NCI-H187 treated with DMSO at 0.1 percent for 48 hours (cell line): ENCODE data around the gene ACSS1.

ENCODE experiments used
- DNase-seq: peaks from one replicate; lab custom pipeline; 2025; lab: John Stamatoyannopoulos, UW

ACSS1 gene

GRCh38 chr20:24970754-24971153, 87.2 kb downstream of the ACSS1 start:
- no peak for DNase-seq

DNA sequence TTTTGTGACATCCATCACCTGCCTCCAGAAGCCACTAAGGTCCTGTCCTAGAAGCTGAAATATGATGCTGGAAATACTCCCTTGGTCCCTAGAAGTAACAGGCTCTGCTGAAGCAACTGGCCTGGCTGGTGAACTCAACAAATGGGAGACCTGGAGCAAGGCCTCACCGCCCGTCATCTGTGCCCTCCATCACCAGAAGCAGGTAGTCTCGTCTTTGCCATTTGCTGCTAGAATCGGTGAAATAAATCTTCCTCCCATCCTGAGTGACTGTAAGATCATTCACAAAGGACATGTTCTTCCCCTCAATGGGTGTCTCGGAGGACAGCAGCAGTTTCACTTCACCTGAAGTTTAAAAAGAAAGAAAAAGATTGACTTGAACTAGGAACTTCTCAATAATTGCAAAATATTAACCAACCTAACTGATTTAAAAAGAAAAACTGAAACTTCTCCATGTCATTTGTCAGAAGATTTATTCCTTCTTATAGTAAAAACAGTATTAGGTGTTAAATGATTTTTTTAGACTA, 87.8 kb downstream of the ACSS1 start:
- DNase-seq: no peak

- no peak for DNase-seq
Observed at GRCh38 chr20:24969186-24970029, 88.5 kb downstream of the ACSS1 start.

GRCh38 chr20:24968278-24968800, 89.6 kb downstream of the ACSS1 start:
- DNase-seq: no peak

GRCh38 chr20:24966317-24967012, 91.5 kb downstream of the ACSS1 start:
- DNase-seq: no peak

- no peak for DNase-seq
Observed at GRCh38 chr20:24965065-24965919, 92.6 kb downstream of the ACSS1 start.

DNA sequence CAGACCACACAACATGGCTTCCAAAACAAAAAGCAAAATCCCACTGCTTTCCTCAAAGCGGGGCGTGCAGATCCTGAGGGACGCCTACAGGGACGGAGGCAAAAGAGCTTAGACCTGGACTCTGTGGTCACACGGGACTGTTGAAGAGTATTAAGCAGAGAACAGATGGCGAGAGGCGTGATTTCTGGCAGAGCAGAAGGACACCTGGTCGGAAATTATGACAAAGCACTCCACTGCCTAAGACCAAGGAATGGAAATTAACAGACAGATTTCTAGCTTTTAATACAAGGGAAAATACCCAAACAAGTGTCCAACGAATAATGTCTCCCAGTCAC, 93.5 kb downstream of the ACSS1 start:
- no peak for DNase-seq

DNA sequence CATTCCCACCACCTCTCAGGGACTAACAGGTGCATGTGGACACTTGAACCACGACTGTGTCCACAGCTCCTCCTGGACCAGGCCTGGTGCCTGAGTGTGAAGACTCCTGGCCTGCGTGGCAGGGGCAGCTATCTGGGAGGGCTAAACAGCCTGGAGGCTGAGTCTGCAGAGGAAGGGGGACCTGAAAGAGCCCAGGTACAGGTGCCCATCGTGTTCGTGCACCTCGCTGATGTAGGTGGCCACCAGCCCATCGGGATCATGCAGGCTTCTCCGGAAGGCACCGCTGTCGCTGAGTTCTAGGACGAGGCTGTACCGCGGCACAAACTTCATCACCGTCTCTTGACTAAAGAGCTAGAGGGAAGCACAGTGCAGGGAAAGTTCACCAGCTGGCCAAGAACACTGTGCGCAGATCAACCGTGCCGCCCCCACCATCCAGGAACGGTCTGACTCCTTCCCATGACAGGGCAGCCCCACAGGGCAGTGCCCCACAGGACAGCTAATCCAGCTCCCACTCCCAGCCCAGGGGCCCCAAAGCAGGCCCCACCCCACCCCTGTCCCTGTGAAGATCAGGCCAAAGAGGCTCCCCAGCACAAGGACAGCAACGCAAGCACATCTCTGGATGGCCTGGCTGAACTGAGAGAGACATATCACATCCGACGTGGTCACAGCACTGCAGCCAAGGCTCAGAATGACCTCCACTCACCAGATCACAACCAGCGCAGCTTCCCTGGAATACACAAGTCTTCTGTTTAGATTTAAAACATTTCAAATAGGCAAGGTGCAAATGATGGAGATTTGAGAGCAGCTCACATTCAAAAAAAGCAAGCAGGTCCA, 94.0 kb downstream of the ACSS1 start:
- no peak for DNase-seq

- DNase-seq: no peak
Observed at GRCh38 chr20:24962510-24962909, 95.4 kb downstream of the ACSS1 start.

DNA sequence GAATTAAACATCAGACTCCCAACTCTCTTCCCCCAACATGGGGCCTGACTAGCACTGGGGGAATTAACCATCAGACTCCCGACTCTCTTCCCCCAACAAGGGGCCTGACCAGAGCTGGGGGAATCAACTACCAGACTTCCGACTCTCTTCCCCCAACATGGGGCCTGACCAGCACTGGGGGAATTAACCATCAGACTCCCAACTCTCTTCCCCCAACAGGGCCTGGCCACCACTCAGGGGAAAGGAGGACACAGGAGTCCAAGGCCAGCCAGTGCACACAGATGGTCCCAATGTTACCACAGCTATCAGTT, 95.8 kb downstream of the ACSS1 start:
- DNase-seq: no peak

- no peak for DNase-seq
Observed at GRCh38 chr20:24961384-24962181, 96.4 kb downstream of the ACSS1 start.

GRCh38 chr20:24960861-24961260, 97.1 kb downstream of the ACSS1 start:
- DNase-seq: no peak

DNA sequence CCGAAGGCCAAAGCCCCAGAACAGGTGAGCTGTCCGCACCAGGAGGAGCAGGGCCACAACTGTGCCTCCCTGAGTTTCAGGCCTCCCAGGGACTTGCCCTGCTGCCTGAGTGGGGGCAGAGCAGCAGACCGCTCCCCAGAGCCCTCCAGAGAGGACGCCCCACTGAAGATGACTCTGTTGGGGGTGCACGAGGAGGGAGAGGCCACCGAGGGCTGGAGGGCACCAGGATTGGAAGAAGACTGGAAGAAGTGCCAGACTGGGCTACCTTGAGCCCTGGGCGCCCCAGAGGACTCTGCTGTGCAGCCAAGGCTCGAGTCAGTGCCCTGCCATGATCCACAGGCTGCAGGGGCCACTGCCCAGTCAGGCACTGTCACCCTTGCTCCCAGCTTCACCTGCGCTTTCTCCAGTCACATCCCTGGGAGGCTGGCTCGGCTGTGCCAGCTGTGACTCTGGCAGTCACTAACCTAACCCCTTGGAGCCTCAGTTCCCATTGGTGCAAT, 97.6 kb downstream of the ACSS1 start:
- DNase-seq: no peak

- no peak for DNase-seq
Observed at GRCh38 chr20:24959591-24960301, 98.2 kb downstream of the ACSS1 start.

GRCh38 chr20:24958506-24959385, 99.2 kb downstream of the ACSS1 start:
- DNase-seq: no peak

DNA sequence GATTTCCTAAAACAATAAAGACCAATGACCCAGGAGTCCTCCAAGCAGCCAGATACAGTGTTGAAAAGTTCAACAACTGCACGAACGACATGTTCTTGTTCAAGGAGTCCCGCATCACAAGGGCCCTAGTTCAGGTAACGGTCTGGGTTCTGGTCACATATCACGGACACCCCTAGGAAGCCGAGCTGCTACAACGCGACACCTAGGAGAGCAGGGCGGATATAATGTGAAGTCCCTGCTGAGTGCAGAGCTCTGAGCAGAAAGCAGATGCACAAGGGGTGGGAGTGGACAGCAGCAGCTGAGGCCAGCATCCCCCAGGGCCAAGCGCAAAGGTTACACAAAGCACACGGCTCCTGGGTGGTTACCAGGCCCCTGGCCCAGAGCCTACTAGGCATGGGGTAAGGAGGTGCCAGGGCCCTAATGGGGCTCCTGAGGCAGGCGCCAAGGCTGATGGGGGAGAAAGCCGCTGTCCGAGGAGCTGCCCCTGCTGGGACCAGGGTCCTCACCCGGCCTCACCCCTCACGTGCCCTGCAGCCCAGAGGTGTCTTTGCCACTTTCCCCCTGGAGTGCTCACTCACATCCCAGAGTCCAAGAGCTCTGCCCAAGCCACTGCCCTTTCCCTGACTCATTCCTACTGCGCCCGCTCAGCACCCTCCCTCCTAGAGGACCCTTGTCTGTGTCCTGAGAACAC, 100.5 kb downstream of the ACSS1 start:
- no peak for DNase-seq
